CD14-positive monocyte (primary cell): ENCODE data around the gene DUSP8. TPM values are rescaled to one million over a fixed set of nuclear protein-coding genes. Genes with fewer than 3 reads are reported as not detected.
"Not testable (repeated sequence)": the region's sequence is repeated elsewhere in the genome, so short reads cannot be mapped to it uniquely, and the experiment has no call there.

Experiments used
- DNase-seq, 3 donors: peaks; one replicate each; pipeline ENCODE4 v3.0.0-alpha.2; 2011 to 2022
- H2AFZ ChIP-seq: 2 replicates; pipeline ENCODE4 v1.6.0; 2012; ENCODE audit warnings: mild to moderate bottlenecking, low read depth, low read length, inconsistent platforms; ENCODE audit not compliant: insufficient read depth, poor library complexity, severe bottlenecking
- H3K27ac ChIP-seq, 2 donors: 1 replicate in 1 of 2; 2 replicates in 1 of 2; pipeline ENCODE4 v1.5.1; 2012 to 2013; ENCODE audit warnings: low read length in 2 of 2, control low read depth in 1 of 2, inconsistent platforms in 1 of 2, low read depth in 1 of 2, mild to moderate bottlenecking in 1 of 2
- H3K27me3 ChIP-seq, 2 donors: one replicate each; pipeline versions ENCODE4 v1.6.0 to v1.6.1; 2011 to 2013; ENCODE audit warnings: low read length in 2 of 2; ENCODE audit not compliant: control insufficient read depth in 2 of 2, insufficient read depth in 2 of 2
- H3K36me3 ChIP-seq, 2 donors: replicated peaks in 1 of 2; 1 replicate in 1 of 2; 2 replicates in 1 of 2; pipeline versions ENCODE4 v1.5.1 to v1.6.1; 2012 to 2013; ENCODE audit warnings: low read length in 2 of 2, control low read depth in 1 of 2, inconsistent platforms in 1 of 2, mild to moderate bottlenecking in 1 of 2; ENCODE audit not compliant: insufficient read depth in 2 of 2, control insufficient read depth in 1 of 2
- H3K4me1 ChIP-seq, 2 donors: 1 replicate in 1 of 2; 2 replicates in 1 of 2; pipeline versions ENCODE4 v1.5.1 to v1.6.1; 2012 to 2013; ENCODE audit warnings: low read length in 2 of 2, control low read depth in 1 of 2, inconsistent platforms in 1 of 2, mild to moderate bottlenecking in 1 of 2, moderate library complexity in 1 of 2; ENCODE audit not compliant: insufficient read depth in 2 of 2, control insufficient read depth in 1 of 2
- H3K4me2 ChIP-seq: replicated peaks from 2 replicates; pipeline ENCODE3; 2012; ENCODE audit warnings: low read length, moderate library complexity, mild to moderate bottlenecking; ENCODE audit not compliant: poor library complexity, severe bottlenecking; ENCODE audit errors: extremely low read depth
- H3K4me3 ChIP-seq, 3 experiments: fragments of 200-600 bp in 1 of 3; sonication (generic) in 1 of 3; replicated peaks in 1 of 3; 1 replicate in 2 of 3; 2 replicates in 1 of 3; pipeline ENCODE4 v1.5.1; 2011 to 2013; ENCODE audit warnings: low read length in 3 of 3, mild to moderate bottlenecking in 3 of 3, control low read depth in 2 of 3, low read depth in 2 of 3, inconsistent platforms in 1 of 3, moderate library complexity in 1 of 3
- H3K79me2 ChIP-seq: 2 replicates; pipeline ENCODE4 v1.6.0; 2012; ENCODE audit warnings: mild to moderate bottlenecking, control low read depth, inconsistent platforms, low read length, moderate library complexity; ENCODE audit not compliant: insufficient read depth
- H3K9ac ChIP-seq: 2 replicates; pipeline ENCODE4 v1.6.0; 2017; ENCODE audit warnings: low read length, mild to moderate bottlenecking; ENCODE audit not compliant: insufficient read depth, poor library complexity, severe bottlenecking
- H3K9me3 ChIP-seq, 2 donors: replicated peaks in 1 of 2; 1 replicate in 1 of 2; 2 replicates in 1 of 2; pipeline versions ENCODE4 v1.5.1 to v1.6.1; 2012 to 2013; ENCODE audit warnings: low read length in 2 of 2, control low read depth in 1 of 2; ENCODE audit not compliant: control insufficient read depth in 1 of 2, insufficient read depth in 1 of 2
- H4K20me1 ChIP-seq: 2 replicates; pipeline ENCODE4 v1.6.0; 2012; ENCODE audit warnings: mild to moderate bottlenecking, low read length, control low read depth, moderate library complexity; ENCODE audit not compliant: insufficient read depth
- H3K27ac Mint-ChIP-seq, 7 donors: one replicate each; pipeline ENCODE4 v1.8.0; 2020; ENCODE audit warnings: mild to moderate bottlenecking in 7 of 7, mixed read lengths in 7 of 7, moderate library complexity in 6 of 7, inconsistent platforms in 2 of 7
- H3K27me3 Mint-ChIP-seq, 3 donors: one replicate each; pipeline ENCODE4 v1.8.0; 2021 to 2022; ENCODE audit warnings: low read depth in 3 of 3, mild to moderate bottlenecking in 3 of 3, mixed read lengths in 3 of 3, moderate library complexity in 3 of 3, inconsistent platforms in 1 of 3
- H3K36me3 Mint-ChIP-seq, 2 donors: one replicate each; pipeline ENCODE4 v1.8.0; 2020; ENCODE audit warnings: mixed read lengths in 2 of 2, inconsistent platforms in 1 of 2, mild to moderate bottlenecking in 1 of 2
- H3K4me1 Mint-ChIP-seq: one replicate; pipeline ENCODE4 v1.8.0; 2020; ENCODE audit warnings: mild to moderate bottlenecking, mixed read lengths
- H3K4me3 Mint-ChIP-seq, 2 donors: one replicate each; pipeline ENCODE4 v1.8.0; 2020; ENCODE audit warnings: mild to moderate bottlenecking in 2 of 2, mixed read lengths in 2 of 2, moderate library complexity in 1 of 2
- H3K9me3 Mint-ChIP-seq, 7 donors: one replicate each; pipeline ENCODE4 v1.8.0; 2020 to 2022; ENCODE audit warnings: mixed read lengths in 7 of 7, mild to moderate bottlenecking in 6 of 7, moderate library complexity in 6 of 7, inconsistent platforms in 2 of 7
- WGBS: methylation state at CpG from one replicate; pipeline ENCODE4 v1.1.5; 2013; ENCODE audit warnings: missing lambda C conversion rate; ENCODE audit not compliant: insufficient coverage; 5-methylcytosine and 5-hydroxymethylcytosine counted together
- intact Hi-C, 2 donors: fragments of 100-400 bp; cut with micrococcal nuclease; formaldehyde crosslinking; loops; one replicate each; pipeline versions ENCODE4 v1.15.0 to v1.15.1; 2023
- polyA plus RNA-seq, 3 donors: library from polyadenylated mRNA; depleted of rRNA in 1 of 3; unstranded in 2 of 3; stranded (reverse) in 1 of 3; fragments of 300-500 nt in 2 of 3; fragments of >200 nt in 1 of 3; fragmentation: Illumina TruSeq in 2 of 3; gene quantifications; 1 replicate in 2 of 3; 2 replicates in 1 of 3; pipeline ENCODE4 v1.2.3, GENCODE V29; 2012 to 2021
- TF ChIP-seq, protein P1 (sequence below): fragments of 200-600 bp; IDR thresholded peaks from one replicate; pipeline ENCODE4 v1.8.0; 2022; ENCODE audit warnings: antibody characterized with exemption, mild to moderate bottlenecking

DUSP8 gene
- polyA plus RNA-seq, 3 donors = 0.61 TPM; not detected in 2

DNA sequence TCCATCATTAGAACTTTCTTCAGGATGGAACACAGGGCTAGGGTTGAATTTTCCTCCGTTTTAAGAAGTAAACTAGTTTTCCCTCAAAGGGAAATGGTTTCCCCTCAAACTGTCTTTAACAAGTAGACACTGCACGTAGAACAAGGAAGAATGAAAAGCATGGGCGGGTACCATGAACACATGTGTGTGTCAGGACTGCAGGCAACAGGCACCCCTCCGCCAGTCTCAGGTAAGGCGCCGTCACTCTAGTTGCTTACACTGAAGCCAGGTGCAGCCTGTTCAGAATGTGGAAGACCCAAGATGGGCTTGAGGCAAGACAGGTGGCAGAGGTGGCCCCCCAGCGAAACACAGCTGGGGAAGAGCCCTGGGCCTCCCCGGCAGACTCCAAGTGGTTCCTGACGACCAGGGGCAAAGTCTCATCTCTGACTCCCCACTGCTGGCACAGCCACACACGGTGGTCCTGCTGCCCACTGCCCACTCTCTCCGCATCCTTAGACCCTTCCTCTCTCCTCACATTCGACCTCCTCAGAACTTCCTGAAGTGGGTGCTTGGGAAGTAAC is 60.1 kb downstream of the DUSP8 start:
- Histone ChIP-seq H3K27ac (no peak overlapping the region), H3K79me2 (peaks cover 69% of the 10 kb centered on the region), H3K4me3 (no peak overlapping the region), H3K4me2 (no peak overlapping the region), H3K36me3 (no peaks in the 10 kb centered on the region), H3K4me1 (no peaks in the 10 kb centered on the region), H4K20me1 (peaks cover 95% of the 10 kb centered on the region), H3K9ac (no peak overlapping the region), H3K9me3 (no peaks in the 10 kb centered on the region), H2AFZ (no peak overlapping the region), H3K27me3 (no peaks in the 10 kb centered on the region)
- Mint-ChIP-seq H3K4me1 (peaks cover 16% of the 10 kb centered on the region), H3K4me3 (no peak overlapping the region), H3K27ac (peak overlapping the region in 1 of 7 donors; percentile 71), H3K36me3 (peaks cover 13 to 20% of the 10 kb centered on the region in 2 donors), H3K27me3 (peaks cover 0 to 1% (median 0%) of the 10 kb centered on the region in 3 donors), H3K9me3 (no peaks in the 10 kb centered on the region)
- TF ChIP-seq, protein P1, sequence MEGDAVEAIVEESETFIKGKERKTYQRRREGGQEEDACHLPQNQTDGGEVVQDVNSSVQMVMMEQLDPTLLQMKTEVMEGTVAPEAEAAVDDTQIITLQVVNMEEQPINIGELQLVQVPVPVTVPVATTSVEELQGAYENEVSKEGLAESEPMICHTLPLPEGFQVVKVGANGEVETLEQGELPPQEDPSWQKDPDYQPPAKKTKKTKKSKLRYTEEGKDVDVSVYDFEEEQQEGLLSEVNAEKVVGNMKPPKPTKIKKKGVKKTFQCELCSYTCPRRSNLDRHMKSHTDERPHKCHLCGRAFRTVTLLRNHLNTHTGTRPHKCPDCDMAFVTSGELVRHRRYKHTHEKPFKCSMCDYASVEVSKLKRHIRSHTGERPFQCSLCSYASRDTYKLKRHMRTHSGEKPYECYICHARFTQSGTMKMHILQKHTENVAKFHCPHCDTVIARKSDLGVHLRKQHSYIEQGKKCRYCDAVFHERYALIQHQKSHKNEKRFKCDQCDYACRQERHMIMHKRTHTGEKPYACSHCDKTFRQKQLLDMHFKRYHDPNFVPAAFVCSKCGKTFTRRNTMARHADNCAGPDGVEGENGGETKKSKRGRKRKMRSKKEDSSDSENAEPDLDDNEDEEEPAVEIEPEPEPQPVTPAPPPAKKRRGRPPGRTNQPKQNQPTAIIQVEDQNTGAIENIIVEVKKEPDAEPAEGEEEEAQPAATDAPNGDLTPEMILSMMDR = no peak
- no peak for DNase-seq
- WGBS = 81% methylated on average over 10 of the region's 12 CpGs
- intact Hi-C loops = loop anchor here in 1 of 2 donors (5.0 kb wide), 1 partner anchor 300 kb away; no protein-coding TSS in a partner anchor

DNA sequence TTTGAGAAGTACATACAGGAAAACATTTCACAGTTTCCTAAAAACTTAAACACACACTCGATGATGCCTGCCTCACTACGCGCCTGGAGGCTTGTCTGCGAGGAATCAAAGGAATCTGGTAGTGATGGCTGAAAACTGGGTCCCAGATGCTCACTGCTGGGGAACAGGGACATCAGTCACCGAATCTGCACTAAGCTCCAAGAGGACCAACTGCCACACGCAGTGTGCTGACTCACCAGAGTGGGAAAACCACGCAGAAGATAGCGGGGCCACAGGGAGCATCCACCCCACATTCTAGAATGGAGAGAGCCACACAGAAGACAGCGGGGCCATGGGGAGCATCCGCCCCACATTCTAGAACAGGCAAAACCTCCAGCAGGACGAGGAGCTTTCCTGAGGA is 61.1 kb downstream of the DUSP8 start:
- Histone ChIP-seq H3K27me3 (no peaks in the 10 kb centered on the region), H3K4me1 (no peaks in the 10 kb centered on the region), H3K4me3 (no peak overlapping the region), H3K4me2 (no peak overlapping the region), H3K9me3 (no peaks in the 10 kb centered on the region), H3K27ac (no peak overlapping the region), H3K36me3 (no peaks in the 10 kb centered on the region), H4K20me1 (peaks cover 95% of the 10 kb centered on the region), H2AFZ (no peak overlapping the region), H3K79me2 (peaks cover 76% of the 10 kb centered on the region), H3K9ac (no peak overlapping the region)
- intact Hi-C loops = loop anchor here in 1 of 2 donors (5.0 kb wide), 1 partner anchor 299 kb away; no protein-coding TSS in a partner anchor
- WGBS = 74% methylated on average over 9 of the region's 11 CpGs
- TF ChIP-seq, protein P1 = no peak
- Mint-ChIP-seq H3K4me3 (no peak overlapping the region), H3K27ac (peak overlapping the region in 1 of 7 donors; percentile 50), H3K27me3 (peaks cover 0 to 4% (median 0%) of the 10 kb centered on the region in 3 donors), H3K36me3 (peaks cover 13 to 20% of the 10 kb centered on the region in 2 donors), H3K4me1 (peaks cover 20% of the 10 kb centered on the region), H3K9me3 (no peaks in the 10 kb centered on the region)
- no peak for DNase-seq

DNA sequence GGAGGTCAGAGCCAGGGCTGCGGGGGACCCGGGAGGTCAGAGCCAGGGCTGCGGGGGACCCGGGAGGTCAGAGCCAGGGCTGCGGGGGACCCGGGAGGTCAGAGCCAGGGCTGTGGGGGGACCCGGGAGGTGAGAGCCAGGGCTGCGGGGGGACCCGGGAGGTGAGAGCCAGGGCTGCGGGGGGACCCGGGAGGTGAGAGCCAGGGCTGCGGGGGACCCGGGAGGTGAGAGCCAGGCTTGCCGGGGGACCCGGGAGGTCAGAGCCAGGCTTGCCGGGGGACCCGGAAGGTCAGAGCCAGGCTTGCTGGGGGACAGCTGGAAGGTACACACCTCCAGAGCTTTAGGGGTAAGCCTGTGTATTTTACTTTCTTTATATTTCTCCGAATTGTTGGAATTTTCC is 61.7 kb downstream of the DUSP8 start:
- intact Hi-C loops = loop anchor here in 1 of 2 donors (5.0 kb wide), 1 partner anchor 298 kb away; no protein-coding TSS in a partner anchor
- WGBS = no CpG with 5 or more reads among the region's 18 CpGs

More for the DNA sequence above, 61.7 kb downstream of the DUSP8 start:
- H3K4me2 ChIP-seq, H3K9ac ChIP-seq, H3K27me3 Mint-ChIP-seq, H3K9me3 ChIP-seq, H3K36me3 ChIP-seq, H3K27ac Mint-ChIP-seq, H3K9me3 Mint-ChIP-seq, DNase-seq, H3K27ac ChIP-seq, H3K4me1 ChIP-seq, H2AFZ ChIP-seq, H3K27me3 ChIP-seq, H3K4me3 Mint-ChIP-seq, H3K4me3 ChIP-seq: not testable (repeated sequence)
- peaks cover 16% of the 10 kb centered on the region for H3K4me1 Mint-ChIP-seq
- H3K79me2 ChIP-seq = peaks cover 73% of the 10 kb centered on the region
- H4K20me1 ChIP-seq = peaks cover 95% of the 10 kb centered on the region
- H3K36me3 Mint-ChIP-seq = peaks cover 13 to 20% of the 10 kb centered on the region in 2 donors
